Uterus (tissue), 4 donors: ENCODE data around the gene ENGASE. TPM values are rescaled to one million over a fixed set of nuclear protein-coding genes. Genes with fewer than 3 reads are reported as not detected.

Experiments
- DNase-seq, 2 donors: peaks; one replicate each; pipeline ENCODE4 v3.0.0-alpha.2; 2019 to 2020
- H3K27ac ChIP-seq, 2 donors: fragments of 200-600 bp; sonication (generic); 1 replicate in 1 of 2; 2 replicates in 1 of 2; pipeline ENCODE4 v1.5.1; 2016 to 2018
- H3K27me3 ChIP-seq, 2 donors: fragments of 200-600 bp; sonication (generic); one replicate each; pipeline ENCODE4 v1.5.1; 2018 to 2019; ENCODE audit warnings: control low read depth in 1 of 2
- H3K36me3 ChIP-seq, 2 donors: fragments of 200-600 bp; sonication (generic); one replicate each; pipeline ENCODE4 v1.5.1; 2019; ENCODE audit warnings: control low read depth in 1 of 2
- H3K4me1 ChIP-seq, 2 donors: fragments of 200-600 bp; sonication (generic); one replicate each; pipeline ENCODE4 v1.5.1; 2018 to 2019; ENCODE audit warnings: control low read depth in 1 of 2
- H3K4me3 ChIP-seq, 2 donors: fragments of 200-600 bp; sonication (generic); 1 replicate in 1 of 2; 2 replicates in 1 of 2; pipeline ENCODE4 v1.5.1; 2018 to 2019; ENCODE audit warnings: mild to moderate bottlenecking in 1 of 2
- H3K9me3 ChIP-seq, 2 donors: fragments of 200-600 bp; sonication (generic); one replicate each; pipeline ENCODE4 v1.5.1; 2019; ENCODE audit warnings: control low read depth in 1 of 2
- CTCF ChIP-seq, 4 experiments: fragments of 200-600 bp in 2 of 4; fragments of 450-650 bp in 2 of 4; sonication (generic) in 2 of 4; IDR thresholded peaks; one replicate each; pipeline ENCODE4 v1.5.1; 2016 to 2019; ENCODE audit warnings: antibody characterized with exemption in 4 of 4, mild to moderate bottlenecking in 2 of 4, moderate library complexity in 1 of 4
- POLR2A ChIP-seq, 2 donors: fragments of 450-650 bp; IDR thresholded peaks; one replicate each; pipeline ENCODE4 v1.6.1; 2016; ENCODE audit warnings: antibody characterized with exemption in 2 of 2, mild to moderate bottlenecking in 1 of 2, moderate library complexity in 1 of 2
- intact Hi-C: fragments of 100-400 bp; cut with DNase I; formaldehyde crosslinking; loops from one replicate; pipeline ENCODE4 v1.15.1; 2023; ENCODE audit warnings: low total_unique reads
- total RNA-seq, 4 donors: library from RNA; depleted of rRNA in 3 of 4; stranded (reverse); fragments of >200 nt in 3 of 4; gene quantifications; one replicate each; pipeline versions ENCODE4 v1.1.0 to v1.2.4, GENCODE V29; 2014 to 2023
- donor health status: DM: yes; HTN: yes; CAD: no.

Gene ENGASE
- total RNA-seq, 4 donors from 2014 or later, result 3.8 to 63.2 (median 24.6) TPM

GRCh38 chr17:79109584-79109983 lies 35.0 kb downstream of the ENGASE start:
- intact Hi-C loops, result no loop called here

GRCh38 chr17:79111097-79111496 lies 36.5 kb downstream of the ENGASE start:
- no peaks in the 10 kb centered on the region for H3K27me3 ChIP-seq
- no peaks in the 10 kb centered on the region for H3K9me3 ChIP-seq
- H3K27ac ChIP-seq, result no peak overlapping the region
- intact Hi-C loops, result no loop called here
- H3K4me3 ChIP-seq, result no peak overlapping the region
- no peaks in the 10 kb centered on the region for H3K36me3 ChIP-seq
- peaks cover 0 to 6% of the 10 kb centered on the region in 2 donors for H3K4me1 ChIP-seq
- no peak for DNase-seq
- TF ChIP-seq POLR2A (IDR thresholded peaks at IDR 0.05), result no peak
- TF ChIP-seq CTCF (IDR thresholded peaks at IDR 0.05), result no peak

More at GRCh38 chr17:79109584-79109983, 35.0 kb downstream of the ENGASE start:
- TF ChIP-seq POLR2A (IDR thresholded peaks at IDR 0.05) (no peak), CTCF (IDR thresholded peaks at IDR 0.05) (no peak)
- peaks cover 0 to under 1% of the 10 kb centered on the region in 2 donors for H3K4me1 ChIP-seq
- H3K36me3 ChIP-seq, result no peaks in the 10 kb centered on the region
- DNase-seq, result no peak
- H3K9me3 ChIP-seq, result no peaks in the 10 kb centered on the region
- no peak overlapping the region for H3K27ac ChIP-seq
- H3K4me3 ChIP-seq, result no peak overlapping the region
- no peaks in the 10 kb centered on the region for H3K27me3 ChIP-seq

- H3K4me1 ChIP-seq, result peaks cover 0 to 6% of the 10 kb centered on the region in 2 donors
- no peak overlapping the region for H3K4me3 ChIP-seq
- H3K27me3 ChIP-seq, result no peaks in the 10 kb centered on the region
- intact Hi-C loops, result no loop called here
- H3K27ac ChIP-seq, result no peak overlapping the region
- no peak for DNase-seq
- H3K9me3 ChIP-seq, result no peaks in the 10 kb centered on the region
- H3K36me3 ChIP-seq, result no peaks in the 10 kb centered on the region
- no peak for TF ChIP-seq CTCF (IDR thresholded peaks at IDR 0.05)
- TF ChIP-seq POLR2A (IDR thresholded peaks at IDR 0.05), result no peak
Measured at GRCh38 chr17:79112471-79112870, 37.8 kb downstream of the ENGASE start.

- no peak for DNase-seq
- Histone ChIP-seq H3K4me3 (no peak overlapping the region), H3K9me3 (no peaks in the 10 kb centered on the region), H3K27ac (no peak overlapping the region), H3K27me3 (no peaks in the 10 kb centered on the region), H3K4me1 (peaks cover 0 to 6% of the 10 kb centered on the region in 2 donors), H3K36me3 (no peaks in the 10 kb centered on the region)
- intact Hi-C loops, result no loop called here
- TF ChIP-seq CTCF (IDR thresholded peaks at IDR 0.05) (no peak), POLR2A (IDR thresholded peaks at IDR 0.05) (no peak)
Measured at GRCh38 chr17:79113699-79114457, 39.3 kb downstream of the ENGASE start.

GRCh38 chr17:79114458-79115301 lies 40.1 kb downstream of the ENGASE start:
- no peaks in the 10 kb centered on the region for H3K36me3 ChIP-seq
- H3K4me3 ChIP-seq, result no peak overlapping the region
- intact Hi-C loops, result no loop called here
- DNase-seq, result peak; percentile 30 to 34
- peak overlapping the region in 1 of 2 donors; percentile 15 for H3K27ac ChIP-seq
- no peaks in the 10 kb centered on the region for H3K27me3 ChIP-seq
- no peaks in the 10 kb centered on the region for H3K9me3 ChIP-seq
- TF ChIP-seq POLR2A (IDR thresholded peaks at IDR 0.05) (no peak), CTCF (IDR thresholded peaks at IDR 0.05) (no peak)
- H3K4me1 ChIP-seq, result peaks cover 0 to 6% of the 10 kb centered on the region in 2 donors
